Breast epithelium (tissue), 3 donors: ENCODE data around the gene TNS1.

Experiments
- CTCF ChIP-seq, 3 donors: fragments of 450-650 bp; IDR thresholded peaks; one replicate each; pipeline ENCODE4 v1.5.1; 2016 to 2017; ENCODE audit warnings: antibody characterized with exemption in 3 of 3, mild to moderate bottlenecking in 3 of 3, moderate library complexity in 3 of 3
- POLR2A ChIP-seq: fragments of 450-650 bp; IDR thresholded peaks from one replicate; pipeline ENCODE4 v1.6.1; 2016; ENCODE audit warnings: antibody characterized with exemption, mild to moderate bottlenecking, moderate library complexity
- POLR2AphosphoS5 ChIP-seq, 3 donors: sonication (generic); formaldehyde crosslinking; IDR thresholded peaks; one replicate each; pipeline ENCODE4 v1.6.1; 2017; ENCODE audit warnings: antibody characterized with exemption in 3 of 3

GRCh38 chr2:217838409-217838831 is 164.4 kb downstream of the TNS1 start:
- no peak for TF ChIP-seq CTCF (IDR thresholded peaks at IDR 0.05)
- TF ChIP-seq POLR2AphosphoS5 (IDR thresholded peaks at IDR 0.05), result peak in 2 of 3 donors; percentile 29 to 54
- no peak for TF ChIP-seq POLR2A
